Measurements from ENCODE around the gene MRAS.

The MRAS gene

DNA sequence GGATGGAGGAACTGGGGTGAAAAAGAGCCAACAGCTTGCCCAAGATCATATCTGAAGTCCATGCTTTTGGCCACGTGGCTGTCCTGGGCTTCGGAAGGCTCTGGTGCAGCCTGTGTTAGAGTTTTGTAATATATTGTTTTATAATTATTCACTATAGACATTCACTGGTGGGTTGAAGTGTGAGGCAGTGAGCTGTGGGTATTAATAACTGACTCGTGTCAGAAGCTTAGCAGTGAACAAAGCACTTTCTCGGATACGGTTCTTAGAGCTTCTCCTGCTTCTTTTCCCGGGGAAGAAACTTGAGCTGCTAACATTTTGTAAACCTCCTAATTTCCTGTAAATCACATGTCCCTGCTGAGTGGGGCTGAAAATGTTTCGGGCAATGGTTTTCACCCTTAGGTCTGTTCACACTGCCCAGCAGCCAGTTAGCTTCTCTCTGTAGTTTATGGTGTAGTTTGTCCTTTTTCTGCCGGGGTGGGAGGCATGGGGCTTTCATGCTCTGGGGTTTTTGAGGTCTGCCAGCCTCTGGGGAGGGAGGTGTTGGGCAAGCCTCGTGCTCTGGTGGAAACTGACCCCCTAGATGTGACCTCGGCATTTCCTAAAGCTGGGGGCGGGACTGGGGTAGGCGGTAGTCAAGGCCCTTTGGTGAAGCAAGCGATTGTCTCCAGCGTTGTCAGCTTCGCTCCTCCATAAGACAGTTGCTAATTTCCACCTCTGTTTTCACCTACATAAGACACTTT lies 1.7 kb downstream of the MRAS start:
- peak overlapping the region; percentile 72 for H3K4me3 ChIP-seq (ENCODE audit: control insufficient read depth, low read depth, low read length)
- peak; percentile 45 for DNase-seq (ENCODE audit: low read depth)
- TF ChIP-seq, protein P1, sequence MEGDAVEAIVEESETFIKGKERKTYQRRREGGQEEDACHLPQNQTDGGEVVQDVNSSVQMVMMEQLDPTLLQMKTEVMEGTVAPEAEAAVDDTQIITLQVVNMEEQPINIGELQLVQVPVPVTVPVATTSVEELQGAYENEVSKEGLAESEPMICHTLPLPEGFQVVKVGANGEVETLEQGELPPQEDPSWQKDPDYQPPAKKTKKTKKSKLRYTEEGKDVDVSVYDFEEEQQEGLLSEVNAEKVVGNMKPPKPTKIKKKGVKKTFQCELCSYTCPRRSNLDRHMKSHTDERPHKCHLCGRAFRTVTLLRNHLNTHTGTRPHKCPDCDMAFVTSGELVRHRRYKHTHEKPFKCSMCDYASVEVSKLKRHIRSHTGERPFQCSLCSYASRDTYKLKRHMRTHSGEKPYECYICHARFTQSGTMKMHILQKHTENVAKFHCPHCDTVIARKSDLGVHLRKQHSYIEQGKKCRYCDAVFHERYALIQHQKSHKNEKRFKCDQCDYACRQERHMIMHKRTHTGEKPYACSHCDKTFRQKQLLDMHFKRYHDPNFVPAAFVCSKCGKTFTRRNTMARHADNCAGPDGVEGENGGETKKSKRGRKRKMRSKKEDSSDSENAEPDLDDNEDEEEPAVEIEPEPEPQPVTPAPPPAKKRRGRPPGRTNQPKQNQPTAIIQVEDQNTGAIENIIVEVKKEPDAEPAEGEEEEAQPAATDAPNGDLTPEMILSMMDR (conservative IDR thresholded peaks at IDR 0.05; ENCODE audit: control insufficient read depth, insufficient read depth, low read depth, low read length): no peak

DNA sequence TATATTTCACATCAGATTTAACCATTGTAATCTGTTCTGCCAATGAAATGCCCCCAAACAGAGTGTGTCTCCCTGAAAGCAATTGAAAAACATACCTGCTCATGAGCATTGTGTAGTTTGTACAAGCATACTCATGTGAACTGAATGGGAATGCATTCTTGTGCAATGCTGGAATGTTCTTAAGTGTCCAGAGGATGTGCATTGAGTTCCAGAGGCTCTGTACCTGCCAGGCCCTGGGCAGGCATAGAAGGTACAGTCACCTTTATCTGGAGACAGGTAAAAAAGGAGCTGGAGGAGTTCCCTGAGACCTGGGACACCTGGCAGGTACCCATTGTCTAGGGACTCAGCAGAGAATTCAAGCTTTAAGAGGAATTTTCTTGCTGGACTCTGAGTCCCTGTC lies 2.8 kb downstream of the MRAS start:
- DNase-seq (ENCODE audit: low read depth): no peak

GRCh38 chr3:138351916-138352550 lies 3.7 kb downstream of the MRAS start:
- no peak for DNase-seq (ENCODE audit: low read depth)
- TF ChIP-seq, protein P1 (conservative IDR thresholded peaks at IDR 0.05; ENCODE audit: control insufficient read depth, insufficient read depth, low read depth, low read length): no peak
- no peak overlapping the region for H3K4me3 ChIP-seq (ENCODE audit: control insufficient read depth, low read depth, low read length)

More for the DNA sequence above, 2.8 kb downstream of the MRAS start:
- H3K4me3 ChIP-seq (ENCODE audit: control insufficient read depth, low read depth, low read length): no peak overlapping the region
- TF ChIP-seq, protein P1 (conservative IDR thresholded peaks at IDR 0.05; ENCODE audit: control insufficient read depth, insufficient read depth, low read depth, low read length): no peak

DNA sequence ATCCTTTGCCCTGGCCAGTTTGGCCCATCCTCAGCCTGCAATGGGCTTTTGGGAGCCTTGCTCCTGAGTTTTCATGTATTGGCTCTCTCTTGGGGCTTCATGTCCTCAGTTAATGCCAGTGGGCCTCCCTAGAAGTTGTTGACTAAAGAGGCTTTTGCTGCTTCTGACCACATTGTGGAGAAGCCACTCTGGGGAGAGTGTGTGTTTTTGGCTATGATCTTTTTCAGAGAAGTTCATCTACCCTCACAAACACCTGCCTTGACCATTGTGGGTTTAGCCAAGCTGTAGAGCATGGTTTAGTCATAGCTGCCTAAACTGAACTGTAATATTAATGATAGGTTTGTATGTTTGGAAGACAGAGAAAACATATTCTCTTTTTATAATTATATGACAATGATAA lies 6.0 kb downstream of the MRAS start:
- H3K4me3 ChIP-seq (ENCODE audit: control insufficient read depth, low read depth, low read length): no peak overlapping the region
- no peak for DNase-seq (ENCODE audit: low read depth)
- TF ChIP-seq, protein P1 (conservative IDR thresholded peaks at IDR 0.05; ENCODE audit: control insufficient read depth, insufficient read depth, low read depth, low read length): no peak

DNA sequence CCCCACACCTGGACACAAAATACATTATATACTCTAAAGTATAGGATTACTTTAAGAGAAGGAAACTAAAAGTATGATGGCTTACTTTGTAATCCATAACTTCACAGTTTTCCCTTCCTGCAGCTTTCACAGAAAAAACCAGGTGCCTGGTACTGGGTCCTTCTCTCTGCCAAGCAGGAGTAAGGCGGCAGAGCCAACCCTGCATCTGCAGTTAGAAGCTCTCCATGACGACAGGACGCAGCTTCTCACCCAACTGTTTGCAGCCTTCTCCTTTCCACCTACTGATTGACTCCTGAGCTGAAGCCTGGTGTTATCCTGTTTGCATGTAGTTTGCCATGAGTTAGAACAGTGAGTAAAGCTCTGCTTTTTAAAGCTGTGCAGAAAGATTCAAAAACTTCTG lies 6.7 kb downstream of the MRAS start:
- DNase-seq (ENCODE audit: low read depth): no peak
- TF ChIP-seq, protein P1 (conservative IDR thresholded peaks at IDR 0.05; ENCODE audit: control insufficient read depth, insufficient read depth, low read depth, low read length): no peak
- no peak overlapping the region for H3K4me3 ChIP-seq (ENCODE audit: control insufficient read depth, low read depth, low read length)

- TF ChIP-seq, protein P1 (conservative IDR thresholded peaks at IDR 0.05; ENCODE audit: control insufficient read depth, insufficient read depth, low read depth, low read length): no peak
- DNase-seq (ENCODE audit: low read depth): no peak
- no peak overlapping the region for H3K4me3 ChIP-seq (ENCODE audit: control insufficient read depth, low read depth, low read length)
Observed at GRCh38 chr3:138356730-138357405, 8.5 kb downstream of the MRAS start.

Measured in fibroblast of mammary gland (primary cell).